ENCODE data around the gene REEP6.

Gene REEP6

GRCh38 chr19:1457892-1458291 lies 33.1 kb upstream of the REEP6 start:
- no peak overlapping the region for H3K9ac ChIP-seq (ENCODE audit: low read length in 2 of 2)
- no peak overlapping the region for H3K4me3 ChIP-seq (ENCODE audit: low read length in 2 of 2)
- H3K27me3 ChIP-seq (ENCODE audit: control insufficient read depth in 1 of 2, insufficient read depth in 2 of 2, low read length in 2 of 2), result peaks cover 36 to 44% of the 10 kb centered on the region in 2 donors
- H3K36me3 ChIP-seq (ENCODE audit: control insufficient read depth in 2 of 2, insufficient read depth in 2 of 2, low read length in 2 of 2), result no peaks in the 10 kb centered on the region
- H3K27ac ChIP-seq (ENCODE audit: low read length), result no peak overlapping the region
- no peaks in the 10 kb centered on the region for H3K9me3 ChIP-seq (ENCODE audit: control insufficient read depth in 2 of 2, low read length in 2 of 2)
- H3K4me1 ChIP-seq (ENCODE audit: control insufficient read depth, insufficient read depth, low read length), result peaks cover 12% of the 10 kb centered on the region

- Histone ChIP-seq H3K4me3 (ENCODE audit: low read length in 2 of 2) (no peak overlapping the region), H3K36me3 (ENCODE audit: control insufficient read depth in 2 of 2, insufficient read depth in 2 of 2, low read length in 2 of 2) (no peaks in the 10 kb centered on the region), H3K9me3 (ENCODE audit: control insufficient read depth in 2 of 2, low read length in 2 of 2) (no peaks in the 10 kb centered on the region), H3K4me1 (ENCODE audit: control insufficient read depth, insufficient read depth, low read length) (peaks cover 4% of the 10 kb centered on the region), H3K27ac (ENCODE audit: low read length) (no peak overlapping the region), H3K9ac (ENCODE audit: low read length in 2 of 2) (no peak overlapping the region), H3K27me3 (ENCODE audit: control insufficient read depth in 1 of 2, insufficient read depth in 2 of 2, low read length in 2 of 2) (peaks cover 24 to 31% of the 10 kb centered on the region in 2 donors)
Measured at GRCh38 chr19:1459479-1459878, 31.5 kb upstream of the REEP6 start.

GRCh38 chr19:1460033-1460995 lies 30.7 kb upstream of the REEP6 start:
- H3K36me3 ChIP-seq (ENCODE audit: control insufficient read depth in 2 of 2, insufficient read depth in 2 of 2, low read length in 2 of 2), result no peaks in the 10 kb centered on the region
- peaks cover 7% of the 10 kb centered on the region for H3K4me1 ChIP-seq (ENCODE audit: control insufficient read depth, insufficient read depth, low read length)
- peaks cover 22 to 29% of the 10 kb centered on the region in 2 donors for H3K27me3 ChIP-seq (ENCODE audit: control insufficient read depth in 1 of 2, insufficient read depth in 2 of 2, low read length in 2 of 2)
- H3K9me3 ChIP-seq (ENCODE audit: control insufficient read depth in 2 of 2, low read length in 2 of 2), result no peaks in the 10 kb centered on the region
- no peak overlapping the region for H3K4me3 ChIP-seq (ENCODE audit: low read length in 2 of 2)
- H3K9ac ChIP-seq (ENCODE audit: low read length in 2 of 2), result no peak overlapping the region
- no peak overlapping the region for H3K27ac ChIP-seq (ENCODE audit: low read length)

GRCh38 chr19:1461862-1462261 lies 29.1 kb upstream of the REEP6 start:
- Histone ChIP-seq H3K9me3 (ENCODE audit: control insufficient read depth in 2 of 2, low read length in 2 of 2) (no peaks in the 10 kb centered on the region), H3K9ac (ENCODE audit: low read length in 2 of 2) (no peak overlapping the region), H3K36me3 (ENCODE audit: control insufficient read depth in 2 of 2, insufficient read depth in 2 of 2, low read length in 2 of 2) (no peaks in the 10 kb centered on the region), H3K4me3 (ENCODE audit: low read length in 2 of 2) (no peak overlapping the region), H3K27ac (ENCODE audit: low read length) (no peak overlapping the region), H3K27me3 (ENCODE audit: control insufficient read depth in 1 of 2, insufficient read depth in 2 of 2, low read length in 2 of 2) (peaks cover 20 to 29% of the 10 kb centered on the region in 2 donors), H3K4me1 (ENCODE audit: control insufficient read depth, insufficient read depth, low read length) (peaks cover 10% of the 10 kb centered on the region)

GRCh38 chr19:1465191-1466016 lies 25.6 kb upstream of the REEP6 start:
- H3K4me3 ChIP-seq (ENCODE audit: low read length in 2 of 2), result no peak overlapping the region
- H3K9me3 ChIP-seq (ENCODE audit: control insufficient read depth in 2 of 2, low read length in 2 of 2), result no peaks in the 10 kb centered on the region
- peaks cover 40% of the 10 kb centered on the region for H3K4me1 ChIP-seq (ENCODE audit: control insufficient read depth, insufficient read depth, low read length)
- H3K9ac ChIP-seq (ENCODE audit: low read length in 2 of 2), result no peak overlapping the region
- H3K27ac ChIP-seq (ENCODE audit: low read length), result no peak overlapping the region
- peaks cover 20 to 47% of the 10 kb centered on the region in 2 donors for H3K27me3 ChIP-seq (ENCODE audit: control insufficient read depth in 1 of 2, insufficient read depth in 2 of 2, low read length in 2 of 2)
- no peaks in the 10 kb centered on the region for H3K36me3 ChIP-seq (ENCODE audit: control insufficient read depth in 2 of 2, insufficient read depth in 2 of 2, low read length in 2 of 2)

- H3K4me3 ChIP-seq (ENCODE audit: low read length in 2 of 2), result no peak overlapping the region
- H3K36me3 ChIP-seq (ENCODE audit: control insufficient read depth in 2 of 2, insufficient read depth in 2 of 2, low read length in 2 of 2), result no peaks in the 10 kb centered on the region
- H3K27ac ChIP-seq (ENCODE audit: low read length), result no peak overlapping the region
- no peaks in the 10 kb centered on the region for H3K9me3 ChIP-seq (ENCODE audit: control insufficient read depth in 2 of 2, low read length in 2 of 2)
- H3K27me3 ChIP-seq (ENCODE audit: control insufficient read depth in 1 of 2, insufficient read depth in 2 of 2, low read length in 2 of 2), result peaks cover 24 to 53% of the 10 kb centered on the region in 2 donors
- peaks cover 46% of the 10 kb centered on the region for H3K4me1 ChIP-seq (ENCODE audit: control insufficient read depth, insufficient read depth, low read length)
- H3K9ac ChIP-seq (ENCODE audit: low read length in 2 of 2), result no peak overlapping the region
Measured at GRCh38 chr19:1466018-1466460, 24.9 kb upstream of the REEP6 start.

GRCh38 chr19:1466461-1467214 lies 24.3 kb upstream of the REEP6 start:
- Histone ChIP-seq H3K4me1 (ENCODE audit: control insufficient read depth, insufficient read depth, low read length) (peaks cover 52% of the 10 kb centered on the region), H3K4me3 (ENCODE audit: low read length in 2 of 2) (no peak overlapping the region), H3K9ac (ENCODE audit: low read length in 2 of 2) (no peak overlapping the region), H3K27ac (ENCODE audit: low read length) (no peak overlapping the region), H3K9me3 (ENCODE audit: control insufficient read depth in 2 of 2, low read length in 2 of 2) (no peaks in the 10 kb centered on the region), H3K36me3 (ENCODE audit: control insufficient read depth in 2 of 2, insufficient read depth in 2 of 2, low read length in 2 of 2) (no peaks in the 10 kb centered on the region), H3K27me3 (ENCODE audit: control insufficient read depth in 1 of 2, insufficient read depth in 2 of 2, low read length in 2 of 2) (peaks cover 30 to 59% of the 10 kb centered on the region in 2 donors)

GRCh38 chr19:1467215-1467489 lies 23.8 kb upstream of the REEP6 start:
- Histone ChIP-seq H3K27me3 (ENCODE audit: control insufficient read depth in 1 of 2, insufficient read depth in 2 of 2, low read length in 2 of 2) (peaks cover 35 to 65% of the 10 kb centered on the region in 2 donors), H3K36me3 (ENCODE audit: control insufficient read depth in 2 of 2, insufficient read depth in 2 of 2, low read length in 2 of 2) (no peaks in the 10 kb centered on the region), H3K4me1 (ENCODE audit: control insufficient read depth, insufficient read depth, low read length) (peaks cover 56% of the 10 kb centered on the region), H3K27ac (ENCODE audit: low read length) (no peak overlapping the region), H3K9ac (ENCODE audit: low read length in 2 of 2) (no peak overlapping the region), H3K4me3 (ENCODE audit: low read length in 2 of 2) (no peak overlapping the region), H3K9me3 (ENCODE audit: control insufficient read depth in 2 of 2, low read length in 2 of 2) (no peaks in the 10 kb centered on the region)

GRCh38 chr19:1467490-1468273 lies 23.3 kb upstream of the REEP6 start:
- no peaks in the 10 kb centered on the region for H3K36me3 ChIP-seq (ENCODE audit: control insufficient read depth in 2 of 2, insufficient read depth in 2 of 2, low read length in 2 of 2)
- H3K27ac ChIP-seq (ENCODE audit: low read length), result no peak overlapping the region
- peak overlapping the region in 1 of 2 donors; percentile 29 for H3K4me3 ChIP-seq (ENCODE audit: low read length in 2 of 2)
- H3K27me3 ChIP-seq (ENCODE audit: control insufficient read depth in 1 of 2, insufficient read depth in 2 of 2, low read length in 2 of 2), result peaks cover 41 to 70% of the 10 kb centered on the region in 2 donors
- no peaks in the 10 kb centered on the region for H3K9me3 ChIP-seq (ENCODE audit: control insufficient read depth in 2 of 2, low read length in 2 of 2)
- peaks cover 56% of the 10 kb centered on the region for H3K4me1 ChIP-seq (ENCODE audit: control insufficient read depth, insufficient read depth, low read length)
- H3K9ac ChIP-seq (ENCODE audit: low read length in 2 of 2), result no peak overlapping the region

All from stomach smooth muscle (tissue), 2 donors.